Esophagus mucosa (tissue), 1 donor: ENCODE data around the gene PLPPR5. TPM values are rescaled to one million over a fixed set of nuclear protein-coding genes. Genes with fewer than 3 reads are reported as not detected.

Source experiments
- ATAC-seq: fragments of 200-7000 bp; cut with Tn5 transposase; one replicate; pipeline ENCODE4 v1.9.1; 2020
- total RNA-seq: library from RNA; stranded (reverse); gene quantifications from one replicate; pipeline ENCODE4 v1.2.4, GENCODE V29; 2023
- donor health status: DM: yes; HTN: yes; CAD: no.

PLPPR5 gene
- total RNA-seq, 1 donor from 2014 or later = not detected

DNA sequence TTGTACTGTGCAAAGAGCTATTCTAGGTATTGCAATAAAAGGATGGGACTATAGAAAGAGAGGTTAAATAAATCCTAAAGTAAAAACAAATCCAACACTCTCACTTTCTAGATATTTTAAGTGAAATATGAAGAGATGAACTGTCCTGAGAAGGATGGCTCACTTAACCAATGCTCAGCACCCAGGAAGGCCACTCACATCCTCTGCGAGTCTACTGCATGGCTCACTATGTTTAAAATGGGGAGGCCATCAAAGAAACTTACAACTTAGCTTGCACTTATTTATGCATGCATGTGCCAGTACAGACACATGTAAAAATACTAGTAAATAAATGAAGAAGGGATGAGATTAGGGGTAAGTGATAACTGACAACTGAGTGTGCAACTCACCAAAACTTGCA is 37.5 kb downstream of the PLPPR5 start:
- ATAC-seq = no peak

DNA sequence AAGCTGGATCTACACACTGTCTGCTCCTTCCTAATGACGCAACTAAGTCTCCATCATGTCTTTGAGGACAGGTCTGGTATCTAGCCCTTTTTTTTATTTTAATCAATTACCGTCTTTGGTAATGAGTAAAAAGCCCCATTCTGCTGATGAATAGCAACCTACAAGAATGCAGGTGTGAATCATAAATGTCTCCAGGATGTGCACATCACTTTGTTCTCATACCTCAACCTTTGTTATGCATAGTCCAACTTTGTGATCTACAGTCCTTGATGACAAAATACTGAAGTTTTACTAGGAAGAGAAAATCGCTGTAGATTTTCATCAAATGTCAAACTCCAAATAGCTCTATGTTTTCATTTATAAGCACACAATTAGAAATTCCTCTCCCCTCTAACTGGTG is 39.3 kb downstream of the PLPPR5 start:
- ATAC-seq = no peak

- ATAC-seq = no peak
These were observed 40.5 kb downstream of the PLPPR5 start for GRCh38 chr1:98964198-98964597.

- ATAC-seq = no peak
These were observed 41.5 kb downstream of the PLPPR5 start for GRCh38 chr1:98963064-98963758.

GRCh38 chr1:98962156-98962555 is 42.5 kb downstream of the PLPPR5 start:
- no peak for ATAC-seq

GRCh38 chr1:98949621-98950020 is 55.0 kb downstream of the PLPPR5 start:
- no peak for ATAC-seq

- no peak for ATAC-seq
These were observed 55.5 kb downstream of the PLPPR5 start for GRCh38 chr1:98949166-98949565.

DNA sequence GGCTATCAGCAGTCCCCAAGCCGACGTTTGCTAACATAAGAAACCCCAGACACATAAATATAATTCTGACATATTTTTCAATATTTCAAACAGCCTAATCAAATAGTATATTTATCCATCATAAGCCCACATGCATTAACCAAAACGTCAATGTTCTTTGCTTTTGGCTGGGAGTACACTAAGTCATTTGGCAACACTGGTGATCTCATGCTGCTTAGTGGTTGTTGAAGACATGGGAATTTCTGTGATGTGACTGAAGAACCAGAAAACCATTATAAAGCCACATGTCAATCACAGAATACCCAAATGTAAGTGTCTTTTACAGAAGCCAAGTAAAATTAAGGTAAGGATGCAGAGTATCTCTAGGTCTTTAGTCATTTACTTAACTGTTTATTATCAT is 57.6 kb downstream of the PLPPR5 start:
- no peak for ATAC-seq

DNA sequence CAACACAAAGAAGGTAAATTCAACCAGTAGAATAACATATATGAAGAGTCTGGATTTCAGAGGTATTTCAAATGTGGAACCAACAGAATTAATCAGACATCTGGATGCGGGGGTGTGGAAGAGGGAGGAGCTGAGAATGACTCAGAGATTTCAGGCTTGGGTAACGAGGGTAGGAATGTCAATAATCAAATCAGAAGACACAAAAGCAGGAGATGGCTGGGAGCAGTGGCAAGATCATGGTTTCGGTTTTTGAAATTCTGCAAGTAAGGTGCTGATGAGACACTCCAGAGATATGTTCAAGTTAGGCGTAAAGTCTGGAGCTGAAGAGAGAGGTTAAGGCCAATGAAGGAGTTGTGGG is 64.0 kb downstream of the PLPPR5 start:
- ATAC-seq = no peak

DNA sequence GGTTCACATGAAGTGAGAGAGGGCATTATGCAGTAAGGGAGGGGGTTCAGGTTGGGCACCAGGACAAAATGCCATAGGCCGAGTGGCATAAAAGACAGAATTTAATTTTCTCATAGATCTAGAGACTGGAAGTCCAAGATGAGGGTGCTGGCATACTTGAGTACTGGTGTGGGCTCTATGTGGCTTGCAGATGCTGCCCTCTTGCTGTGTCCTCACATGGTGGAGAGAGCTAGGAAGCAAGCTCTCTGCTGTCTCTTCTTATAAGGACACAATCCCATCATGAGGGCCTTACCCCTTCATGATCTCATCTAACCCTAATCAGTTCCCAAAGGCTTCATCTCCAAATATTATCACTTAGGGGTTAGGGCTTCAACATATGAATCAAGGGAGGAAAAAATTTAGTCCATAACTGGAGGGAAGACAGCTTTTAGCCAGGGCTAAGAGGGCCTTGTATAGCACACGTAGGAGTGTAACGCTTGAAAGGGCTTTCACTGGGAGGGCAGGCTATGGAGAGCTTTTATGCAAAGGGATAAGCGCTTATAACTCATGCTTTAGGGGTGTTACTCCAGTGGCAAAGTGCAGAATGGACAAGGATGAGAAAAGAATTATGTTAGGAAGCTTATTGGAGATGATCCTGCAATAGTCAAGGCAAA is 64.5 kb downstream of the PLPPR5 start:
- no peak for ATAC-seq

DNA sequence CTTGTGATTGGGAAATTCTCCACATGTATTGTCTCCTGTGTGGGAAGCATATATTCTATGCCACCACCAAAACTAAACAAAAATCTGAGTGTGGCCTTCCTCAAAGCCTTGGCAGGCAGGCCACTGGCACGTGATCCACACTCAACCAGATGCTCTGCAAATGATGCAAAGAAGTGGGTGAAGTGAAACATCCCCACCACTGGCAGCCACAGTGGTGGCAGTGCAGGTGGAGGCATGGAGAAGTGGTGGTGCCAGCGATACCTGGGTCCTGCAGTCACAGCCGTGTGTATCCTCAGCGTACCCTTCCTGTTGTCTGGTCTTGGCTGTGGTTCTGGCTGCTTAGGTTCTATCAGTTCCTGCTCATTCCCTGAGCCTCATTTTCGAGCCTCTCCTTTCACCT is 65.2 kb downstream of the PLPPR5 start:
- ATAC-seq = no peak

GRCh38 chr1:98937347-98937746 is 67.3 kb downstream of the PLPPR5 start:
- ATAC-seq = no peak

DNA sequence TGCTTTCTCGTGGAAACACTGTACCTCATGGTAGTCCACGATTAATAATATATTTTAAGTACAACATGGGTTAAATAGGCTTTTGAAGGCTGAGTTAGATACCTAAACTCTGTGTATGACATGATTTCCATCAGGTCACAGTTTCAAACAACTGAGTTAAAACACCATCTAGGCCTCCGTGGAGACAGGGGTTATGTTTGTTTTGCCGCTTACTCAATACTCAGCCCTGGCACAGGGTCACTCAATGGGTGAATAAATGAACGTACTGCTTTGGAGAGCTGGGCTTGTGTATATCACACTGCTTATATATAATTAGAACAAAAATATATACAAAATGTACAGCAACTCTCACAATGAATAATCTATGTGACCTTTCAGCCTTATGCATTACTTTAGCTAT is 72.5 kb downstream of the PLPPR5 start:
- ATAC-seq = no peak

- no peak for ATAC-seq
These were observed 73.4 kb downstream of the PLPPR5 start for GRCh38 chr1:98931128-98931835.

DNA sequence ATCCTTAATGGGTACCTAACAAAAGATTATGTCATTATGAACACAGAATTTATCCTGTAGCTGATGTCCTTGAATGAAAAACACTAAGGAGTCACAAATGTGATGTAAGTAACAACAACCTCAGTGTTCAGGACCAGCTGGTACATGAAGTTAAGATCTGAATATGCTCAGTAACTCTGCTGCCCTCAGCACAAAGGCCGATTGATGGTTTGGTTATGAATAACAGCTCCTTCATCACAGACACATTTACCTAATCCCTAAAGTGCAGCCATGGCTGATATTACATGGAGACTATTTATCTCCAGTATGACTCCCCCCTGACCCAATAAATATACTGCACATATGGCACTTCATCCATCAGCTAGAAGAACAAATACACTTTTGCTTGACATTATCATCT is 75.2 kb downstream of the PLPPR5 start:
- no peak for ATAC-seq

DNA sequence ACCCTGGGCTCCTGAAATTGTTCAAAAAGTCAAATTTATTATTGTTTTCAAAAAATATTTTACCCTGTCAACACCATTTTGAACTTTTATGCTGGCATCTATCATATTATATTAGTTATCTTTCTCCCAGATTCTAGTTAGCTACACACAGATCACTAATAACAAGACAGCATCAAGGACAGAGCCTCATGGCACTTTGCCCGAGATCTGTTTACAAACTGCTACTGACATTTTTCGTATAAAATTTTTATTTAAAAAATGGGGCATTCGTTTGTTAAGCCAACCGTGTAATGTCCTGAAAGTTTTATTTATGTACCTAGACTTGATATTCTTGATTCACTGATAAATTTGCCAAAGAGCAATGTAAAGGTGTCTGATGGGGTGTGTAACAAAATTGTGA is 78.1 kb downstream of the PLPPR5 start:
- ATAC-seq = no peak

DNA sequence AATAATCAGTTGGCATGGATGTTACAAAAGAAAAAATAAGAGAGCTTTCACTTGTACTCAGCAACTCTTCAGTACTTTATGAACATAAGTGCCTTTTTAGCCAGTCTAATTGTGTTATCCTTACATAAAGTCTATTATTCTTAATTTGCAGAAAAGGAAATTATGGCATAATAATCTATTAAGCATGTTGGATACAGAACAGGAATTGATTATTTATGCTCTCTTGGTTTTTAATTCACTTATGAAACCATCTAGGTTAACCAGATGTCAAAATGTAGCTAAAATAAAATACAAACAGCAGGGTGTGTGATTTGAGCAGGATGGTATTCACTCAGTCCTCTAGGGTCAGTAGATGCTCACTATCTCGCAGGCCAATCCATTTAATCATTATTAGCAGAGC is 79.7 kb downstream of the PLPPR5 start:
- no peak for ATAC-seq

GRCh38 chr1:98923667-98924066 is 81.0 kb downstream of the PLPPR5 start:
- no peak for ATAC-seq

DNA sequence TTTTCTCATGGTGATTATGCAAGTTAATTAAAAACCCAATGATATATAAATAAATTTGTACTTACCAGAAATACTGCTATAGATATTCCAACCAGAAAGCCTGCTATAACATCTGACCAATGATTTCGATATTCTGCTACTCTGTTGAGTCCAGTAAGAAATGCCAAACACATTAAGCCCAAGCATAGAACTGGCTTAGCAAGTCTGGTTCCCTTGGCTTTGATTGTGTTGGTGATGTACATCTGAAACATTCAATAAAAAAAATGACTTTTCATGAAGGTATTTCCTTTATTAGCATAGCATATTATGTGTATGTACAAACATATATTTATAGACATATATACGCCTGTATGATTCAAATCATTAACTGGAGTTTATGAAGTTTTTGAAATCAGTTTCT is 82.8 kb downstream of the PLPPR5 start:
- no peak for ATAC-seq

DNA sequence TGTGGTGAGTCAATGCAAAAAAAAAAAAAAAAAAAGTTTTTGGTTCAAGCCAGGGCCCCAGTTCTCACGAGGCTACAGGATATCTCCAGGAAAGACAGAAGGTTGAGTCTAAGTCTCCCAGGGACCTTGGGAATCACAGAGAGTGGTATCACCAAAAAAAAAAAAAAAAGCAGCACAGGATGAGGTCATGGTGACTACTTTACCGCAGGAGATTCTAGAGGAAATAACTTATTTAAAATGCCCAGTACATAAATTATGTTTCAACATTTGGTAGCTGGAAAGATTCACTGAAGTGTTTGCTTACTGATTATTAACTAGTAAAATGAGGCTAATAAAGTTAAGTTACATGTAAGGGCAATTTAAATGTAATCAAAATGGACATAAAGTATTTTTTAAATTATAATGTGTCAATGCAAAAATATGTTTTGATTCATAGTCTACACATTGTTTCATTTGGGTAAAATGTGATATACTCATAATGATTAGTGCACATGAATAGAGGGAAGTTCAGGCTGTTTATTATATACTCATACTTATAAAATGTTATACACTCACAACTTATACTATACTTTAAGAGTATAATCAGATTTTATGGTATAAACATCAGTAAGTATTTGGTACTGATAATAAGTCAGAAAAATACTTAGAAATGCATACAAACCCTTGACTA is 84.1 kb downstream of the PLPPR5 start:
- no peak for ATAC-seq

- no peak for ATAC-seq
These were observed 85.0 kb downstream of the PLPPR5 start for GRCh38 chr1:98919652-98920051.

DNA sequence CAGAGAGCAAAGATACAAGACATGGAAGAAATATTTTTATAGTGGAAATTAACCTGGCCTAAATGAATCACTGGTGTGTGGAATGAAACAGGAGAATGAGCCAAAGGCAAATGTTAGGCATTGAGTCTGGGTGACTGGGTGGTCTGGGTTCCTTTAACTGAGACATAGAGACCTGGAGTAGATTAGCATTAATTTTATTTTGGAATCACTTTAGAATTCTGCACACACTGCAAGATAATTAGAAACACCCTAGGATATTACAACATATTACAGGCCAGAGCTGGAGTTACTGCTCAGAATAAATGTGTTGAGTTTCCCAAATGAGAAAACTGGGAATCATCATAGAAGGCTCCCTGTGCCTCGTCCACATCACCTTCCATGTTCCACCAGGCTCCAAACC is 85.5 kb downstream of the PLPPR5 start:
- ATAC-seq = no peak

- no peak for ATAC-seq
These were observed 90.1 kb downstream of the PLPPR5 start for GRCh38 chr1:98914547-98914946.

DNA sequence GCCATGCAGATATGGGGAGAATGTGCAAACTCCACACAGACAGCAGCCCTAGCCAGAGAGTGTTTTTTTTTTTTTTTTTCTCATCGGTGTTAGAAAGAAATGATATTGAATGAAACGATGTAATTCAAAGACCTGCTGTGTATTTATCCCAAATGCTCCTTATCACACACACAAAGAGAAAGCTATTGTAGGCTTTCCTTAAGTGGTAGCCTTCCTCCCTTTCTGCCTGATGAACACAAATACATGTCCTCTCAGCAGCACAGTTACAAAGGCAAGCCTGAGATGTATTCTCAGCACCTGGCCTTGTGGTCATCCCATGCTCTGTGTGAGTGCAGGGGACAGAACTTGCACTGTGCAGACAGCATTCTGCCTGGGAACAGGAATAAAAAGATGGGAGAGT is 93.8 kb downstream of the PLPPR5 start:
- ATAC-seq = no peak
